ENCODE results near the gene C2. TPM values are rescaled to one million over a fixed set of nuclear protein-coding genes. Genes with fewer than 3 reads are reported as not detected.

The C2 gene
- total RNA-seq, 1 experiment from 2014 or later: 1.3 TPM

GRCh38 chr6:31945507-31946369, 18.2 kb downstream of the C2 start, which contains the start of gene CFB:
Gene CFB (plus strand): TSS chr6:31946095. CDS start chr6:31946222, 127 bp downstream.
- no peak within 1 kb of the TSS for H3K4me3 Mint-ChIP-seq
- ATAC-seq (peak; percentile 72), DNase-seq (ENCODE audit: low spot score) (peak; percentile 44)
- peaks cover 58% of the 10 kb centered on the region for H3K27me3 Mint-ChIP-seq (ENCODE audit: low read depth)
- TF ChIP-seq IRF1 (CRISPR knock-in tag; IDR thresholded peaks at IDR 0.05) (no peak), GABPB1 (CRISPR knock-in tag; IDR thresholded peaks at IDR 0.05) (0 out of 2 replicates have a peak, but pooled peaks have one; percentile 32)
- POLR2A ChIA-PET: interaction anchor here (0.7 kb wide), 1 partner anchor 118 kb away, joined by 3 read pairs; the partner anchor contains the start of gene HSPA1B
- H3K27ac Mint-ChIP-seq: peak within 1 kb of the TSS; percentile 42; the same call in 1 of the 2 replicates
- peaks cover 1% of the 10 kb centered on the region; the same call in 1 of the 2 replicates for H3K36me3 Mint-ChIP-seq
- CTCF ChIA-PET: interaction anchor here (0.8 to 1.1 kb wide), 4 partner anchors 23 to 176 kb away, joined by 3 to 7 read pairs (median 4); no protein-coding TSS in a partner anchor
- no peaks in the 10 kb centered on the region for H3K9me3 Mint-ChIP-seq
- H3K4me1 Mint-ChIP-seq: peaks cover 4% of the 10 kb centered on the region

- Mint-ChIP-seq H3K27me3 (ENCODE audit: low read depth) (peaks cover 56% of the 10 kb centered on the region), H3K4me3 (no peak overlapping the region), H3K36me3 (peaks cover 7% of the 10 kb centered on the region; the same call in 1 of the 2 replicates), H3K9me3 (no peaks in the 10 kb centered on the region), H3K4me1 (peaks cover 4% of the 10 kb centered on the region; the same call in 1 of the 2 replicates), H3K27ac (no peak overlapping the region)
- TF ChIP-seq FOXJ3 (CRISPR knock-in tag; IDR thresholded peaks at IDR 0.05; ENCODE audit: borderline replicate concordance): no peak
- TF ChIP-seq PREB (CRISPR knock-in tag; IDR thresholded peaks at IDR 0.05; ENCODE audit: borderline replicate concordance): no peak
- no peak for TF ChIP-seq CREB1 (CRISPR knock-in tag; IDR thresholded peaks at IDR 0.05)
- no peak for TF ChIP-seq HMGA2 (CRISPR knock-in tag; IDR thresholded peaks at IDR 0.05)
- TF ChIP-seq SMAD4 (CRISPR knock-in tag; IDR thresholded peaks at IDR 0.05): no peak
- TF ChIP-seq ZNF138 (CRISPR knock-in tag; conservative IDR thresholded peaks at IDR 0.05): no peak
- no peak for TF ChIP-seq ZBTB21 (CRISPR knock-in tag; IDR thresholded peaks at IDR 0.05; ENCODE audit: borderline replicate concordance)
- no peak for TF ChIP-seq SOX15 (CRISPR knock-in tag; IDR thresholded peaks at IDR 0.05)
- TF ChIP-seq ARID4B (CRISPR knock-in tag; IDR thresholded peaks at IDR 0.05; ENCODE audit: borderline replicate concordance): no peak
- TF ChIP-seq USF1 (CRISPR knock-in tag; IDR thresholded peaks at IDR 0.05): no peak
- TF ChIP-seq USF2 (CRISPR knock-in tag; IDR thresholded peaks at IDR 0.05): no peak
- TF ChIP-seq ELF4 (CRISPR knock-in tag; IDR thresholded peaks at IDR 0.05; ENCODE audit: low read depth): no peak
- no peak for TF ChIP-seq ETV6 (CRISPR knock-in tag; IDR thresholded peaks at IDR 0.05)
- no peak for TF ChIP-seq NFATC4 (CRISPR knock-in tag; IDR thresholded peaks at IDR 0.05)
- TF ChIP-seq ZNF532 (CRISPR knock-in tag; IDR thresholded peaks at IDR 0.05; ENCODE audit: borderline replicate concordance): no peak
- no peak for TF ChIP-seq GABPB1 (CRISPR knock-in tag; IDR thresholded peaks at IDR 0.05)
- CTCF ChIA-PET: interaction anchor here (0.8 to 1.1 kb wide), 3 partner anchors 37 to 177 kb away, joined by 3 to 4 read pairs (median 3); no protein-coding TSS in a partner anchor
- DNase-seq (ENCODE audit: low spot score) (no peak), ATAC-seq (no peak)
- POLR2A ChIA-PET: no interaction called here
Observed at GRCh38 chr6:31946370-31946885, 18.9 kb downstream of the C2 start.
